Activated CD4-positive, alpha-beta memory T cell treated with anti-CD3 and anti-CD28 coated beads, Interleukin-2, amount 10 ng/mL, durations not matched to agents 7 days and 5 days (primary cell): ENCODE data around the gene TPCN1. TPM values are rescaled to one million over a fixed set of nuclear protein-coding genes. Genes with fewer than 3 reads are reported as not detected.

Experiments used
- CTCF ChIA-PET: fragments of 350-600 bp; sonication (Branson Sonifier 250); formaldehyde crosslinking; loops from one replicate; lab custom pipeline; 2021; ENCODE audit warnings: antibody characterized with exemption, inconsistent platforms; lab: Charles Lee
- POLR2A ChIA-PET: fragments of 350-600 bp; sonication (Branson Sonifier 250); formaldehyde crosslinking; loops from one replicate; lab custom pipeline; 2021; ENCODE audit warnings: antibody characterized with exemption; lab: Charles Lee
- DNase-seq: peaks from one replicate; pipeline ENCODE4 v3.0.0-alpha.2; 2020
- H3K27ac Mint-ChIP-seq: one replicate; pipeline ENCODE4 v1.8.0; 2021; ENCODE audit warnings: mild to moderate bottlenecking, mixed read lengths
- H3K27me3 Mint-ChIP-seq: one replicate; pipeline ENCODE4 v1.8.0; 2021; ENCODE audit warnings: mixed read lengths
- H3K36me3 Mint-ChIP-seq: one replicate; pipeline ENCODE4 v1.8.0; 2021; ENCODE audit warnings: low read depth, mixed read lengths
- H3K4me1 Mint-ChIP-seq: one replicate; pipeline ENCODE4 v1.8.0; 2021; ENCODE audit warnings: mixed read lengths
- H3K4me3 Mint-ChIP-seq: one replicate; pipeline ENCODE4 v1.8.0; 2021; ENCODE audit warnings: mild to moderate bottlenecking, mixed read lengths
- H3K9me3 Mint-ChIP-seq: one replicate; pipeline ENCODE4 v1.8.0; 2021; ENCODE audit warnings: mixed read lengths
- total RNA-seq, 2 experiments: library from RNA; stranded (reverse); gene quantifications; one replicate each; pipeline ENCODE4 v1.2.3, GENCODE V29; 2021

Gene TPCN1
- total RNA-seq, 2 experiments from 2014 or later = 18.3 to 19.2 TPM

GRCh38 chr12:113291586-113291985 lies 70.3 kb downstream of the TPCN1 start:
- DNase-seq = no peak
- no peak overlapping the region for H3K4me3 Mint-ChIP-seq
- CTCF ChIA-PET = no interaction called here
- H3K27me3 Mint-ChIP-seq = no peaks in the 10 kb centered on the region
- POLR2A ChIA-PET = no interaction called here
- H3K27ac Mint-ChIP-seq = no peak overlapping the region
- H3K4me1 Mint-ChIP-seq = no peaks in the 10 kb centered on the region
- H3K9me3 Mint-ChIP-seq = no peaks in the 10 kb centered on the region
- peaks cover 3% of the 10 kb centered on the region for H3K36me3 Mint-ChIP-seq

- H3K4me1 Mint-ChIP-seq = no peaks in the 10 kb centered on the region
- no peak overlapping the region for H3K4me3 Mint-ChIP-seq
- no peak overlapping the region for H3K27ac Mint-ChIP-seq
- POLR2A ChIA-PET = no interaction called here
- peaks cover 3% of the 10 kb centered on the region for H3K36me3 Mint-ChIP-seq
- H3K9me3 Mint-ChIP-seq = no peaks in the 10 kb centered on the region
- CTCF ChIA-PET = no interaction called here
- no peak for DNase-seq
- H3K27me3 Mint-ChIP-seq = no peaks in the 10 kb centered on the region
Measured at GRCh38 chr12:113292091-113292490, 70.8 kb downstream of the TPCN1 start.

GRCh38 chr12:113292547-113292946 lies 71.3 kb downstream of the TPCN1 start:
- Mint-ChIP-seq H3K27me3 (no peaks in the 10 kb centered on the region), H3K9me3 (no peaks in the 10 kb centered on the region), H3K4me1 (no peaks in the 10 kb centered on the region), H3K27ac (no peak overlapping the region), H3K36me3 (peaks cover 3% of the 10 kb centered on the region), H3K4me3 (no peak overlapping the region)
- ChIA-PET CTCF (interaction anchor here (0.6 kb wide), 1 partner anchor 787 kb away, joined by 3 read pairs; no protein-coding TSS in a partner anchor), POLR2A (no interaction called here)
- no peak for DNase-seq

GRCh38 chr12:113293100-113293499 lies 71.8 kb downstream of the TPCN1 start:
- DNase-seq = no peak
- H3K27me3 Mint-ChIP-seq = no peaks in the 10 kb centered on the region
- H3K9me3 Mint-ChIP-seq = no peaks in the 10 kb centered on the region
- CTCF ChIA-PET = interaction anchor here (0.6 kb wide), 1 partner anchor 787 kb away, joined by 3 read pairs; no protein-coding TSS in a partner anchor
- H3K36me3 Mint-ChIP-seq = peaks cover 3% of the 10 kb centered on the region
- POLR2A ChIA-PET = no interaction called here
- no peak overlapping the region for H3K4me3 Mint-ChIP-seq
- H3K27ac Mint-ChIP-seq = no peak overlapping the region
- no peaks in the 10 kb centered on the region for H3K4me1 Mint-ChIP-seq

- CTCF ChIA-PET = no interaction called here
Measured at GRCh38 chr12:113295886-113296556, 74.8 kb downstream of the TPCN1 start.

GRCh38 chr12:113296557-113297213 lies 75.4 kb downstream of the TPCN1 start:
- H3K36me3 Mint-ChIP-seq = peaks cover 2% of the 10 kb centered on the region
- DNase-seq = no peak
- H3K4me1 Mint-ChIP-seq = peaks cover 2% of the 10 kb centered on the region
- H3K27ac Mint-ChIP-seq = no peak overlapping the region
- ChIA-PET CTCF (no interaction called here), POLR2A (no interaction called here)
- H3K9me3 Mint-ChIP-seq = no peaks in the 10 kb centered on the region
- H3K4me3 Mint-ChIP-seq = no peak overlapping the region
- no peaks in the 10 kb centered on the region for H3K27me3 Mint-ChIP-seq

More at GRCh38 chr12:113295886-113296556, 74.8 kb downstream of the TPCN1 start:
- H3K9me3 Mint-ChIP-seq = no peaks in the 10 kb centered on the region
- POLR2A ChIA-PET = interaction anchor here (0.7 kb wide), 1 partner anchor 134 kb away, joined by 3 read pairs; no protein-coding TSS in a partner anchor
- DNase-seq = no peak
- H3K36me3 Mint-ChIP-seq = peaks cover 3% of the 10 kb centered on the region
- no peak overlapping the region for H3K27ac Mint-ChIP-seq
- no peaks in the 10 kb centered on the region for H3K27me3 Mint-ChIP-seq
- no peak overlapping the region for H3K4me3 Mint-ChIP-seq
- H3K4me1 Mint-ChIP-seq = peaks cover 2% of the 10 kb centered on the region

- Mint-ChIP-seq H3K36me3 (peaks cover 7% of the 10 kb centered on the region), H3K27me3 (no peaks in the 10 kb centered on the region), H3K4me3 (no peak overlapping the region), H3K27ac (no peak overlapping the region), H3K4me1 (peaks cover 2% of the 10 kb centered on the region), H3K9me3 (no peaks in the 10 kb centered on the region)
- ChIA-PET CTCF (no interaction called here), POLR2A (no interaction called here)
- DNase-seq = no peak
Measured at GRCh38 chr12:113297214-113297587, 75.9 kb downstream of the TPCN1 start.

GRCh38 chr12:113297621-113298471 lies 76.6 kb downstream of the TPCN1 start:
- CTCF ChIA-PET = no interaction called here
- H3K27ac Mint-ChIP-seq = no peak overlapping the region

GRCh38 chr12:113298472-113298817 lies 77.2 kb downstream of the TPCN1 start:
- H3K4me3 Mint-ChIP-seq = no peak overlapping the region
- CTCF ChIA-PET = no interaction called here
- no peaks in the 10 kb centered on the region for H3K27me3 Mint-ChIP-seq
- no peak overlapping the region for H3K27ac Mint-ChIP-seq
- peaks cover 10% of the 10 kb centered on the region for H3K36me3 Mint-ChIP-seq
- DNase-seq = no peak
- H3K9me3 Mint-ChIP-seq = no peaks in the 10 kb centered on the region
- H3K4me1 Mint-ChIP-seq = peaks cover 7% of the 10 kb centered on the region
- POLR2A ChIA-PET = no interaction called here

More at GRCh38 chr12:113297621-113298471, 76.6 kb downstream of the TPCN1 start:
- Mint-ChIP-seq H3K9me3 (no peaks in the 10 kb centered on the region), H3K4me3 (no peak overlapping the region), H3K27me3 (no peaks in the 10 kb centered on the region), H3K4me1 (peaks cover 6% of the 10 kb centered on the region), H3K36me3 (peaks cover 8% of the 10 kb centered on the region)
- DNase-seq = no peak
- POLR2A ChIA-PET = no interaction called here

- CTCF ChIA-PET = no interaction called here
- peaks cover 10% of the 10 kb centered on the region for H3K36me3 Mint-ChIP-seq
- POLR2A ChIA-PET = no interaction called here
- no peak overlapping the region for H3K4me3 Mint-ChIP-seq
- no peaks in the 10 kb centered on the region for H3K9me3 Mint-ChIP-seq
- no peak for DNase-seq
- no peaks in the 10 kb centered on the region for H3K27me3 Mint-ChIP-seq
- peaks cover 7% of the 10 kb centered on the region for H3K4me1 Mint-ChIP-seq
- H3K27ac Mint-ChIP-seq = no peak overlapping the region
Measured at GRCh38 chr12:113298861-113299545, 77.7 kb downstream of the TPCN1 start.

GRCh38 chr12:113299619-113300237 lies 78.5 kb downstream of the TPCN1 start:
- ChIA-PET POLR2A (no interaction called here), CTCF (no interaction called here)
- H3K36me3 Mint-ChIP-seq = peaks cover 11% of the 10 kb centered on the region
- no peaks in the 10 kb centered on the region for H3K9me3 Mint-ChIP-seq
- no peaks in the 10 kb centered on the region for H3K27me3 Mint-ChIP-seq
- no peak for DNase-seq
- no peak overlapping the region for H3K4me3 Mint-ChIP-seq
- peaks cover 7% of the 10 kb centered on the region for H3K4me1 Mint-ChIP-seq
- H3K27ac Mint-ChIP-seq = no peak overlapping the region

- H3K4me3 Mint-ChIP-seq = no peak overlapping the region
- no peak for DNase-seq
- H3K9me3 Mint-ChIP-seq = no peaks in the 10 kb centered on the region
- H3K4me1 Mint-ChIP-seq = peaks cover 7% of the 10 kb centered on the region
- H3K27me3 Mint-ChIP-seq = no peaks in the 10 kb centered on the region
- ChIA-PET CTCF (no interaction called here), POLR2A (interaction anchor here (0.9 kb wide), 1 partner anchor 79 kb away, joined by 3 read pairs; no protein-coding TSS in a partner anchor)
- peaks cover 17% of the 10 kb centered on the region for H3K36me3 Mint-ChIP-seq
- H3K27ac Mint-ChIP-seq = no peak overlapping the region
Measured at GRCh38 chr12:113301811-113302210, 80.5 kb downstream of the TPCN1 start.
